Neural progenitor cell (in vitro differentiated cells): ENCODE data around the gene SNAPC5. TPM values are rescaled to one million over a fixed set of nuclear protein-coding genes. Genes with fewer than 3 reads are reported as not detected.

Experiments
- DNase-seq: peaks from one replicate; pipeline ENCODE4 v3.0.0-alpha.2; 2016; ENCODE audit warnings: low spot score
- H2AFZ ChIP-seq: fragments of 200-600 bp; sonication (generic); replicated peaks from 2 replicates; pipeline ENCODE4 v1.6.1; 2016; ENCODE audit warnings: antibody characterized with exemption
- H3F3A ChIP-seq: fragments of 200-600 bp; sonication (generic); 2 replicates; pipeline ENCODE4 v1.6.1; 2016; ENCODE audit warnings: antibody characterized with exemption, low read depth
- H3K27ac ChIP-seq: fragments of 200-600 bp; sonication (generic); 2 replicates; pipeline ENCODE4 v1.5.1; 2016; ENCODE audit warnings: mild to moderate bottlenecking
- H3K27me3 ChIP-seq: fragments of 200-600 bp; sonication (generic); 2 replicates; pipeline ENCODE4 v1.6.1; 2016; ENCODE audit warnings: mild to moderate bottlenecking, moderate library complexity
- H3K36me3 ChIP-seq: fragments of 200-600 bp; sonication (generic); 2 replicates; pipeline ENCODE4 v1.5.1; 2016
- H3K4me1 ChIP-seq: fragments of 200-600 bp; sonication (generic); 2 replicates; pipeline ENCODE4 v1.6.1; 2016; ENCODE audit warnings: mixed run types
- H3K4me2 ChIP-seq: fragments of 200-600 bp; sonication (generic); 2 replicates; pipeline ENCODE4 v1.6.1; 2016
- H3K4me3 ChIP-seq: fragments of 200-600 bp; sonication (generic); 2 replicates; pipeline ENCODE4 v1.5.1; 2016
- H3K79me2 ChIP-seq: fragments of 200-600 bp; sonication (generic); 2 replicates; pipeline ENCODE4 v1.6.1; 2016; ENCODE audit warnings: low read depth
- H3K9ac ChIP-seq: fragments of 200-600 bp; sonication (generic); 2 replicates; pipeline ENCODE4 v1.6.1; 2016
- H3K9me3 ChIP-seq: fragments of 200-600 bp; sonication (generic); 2 replicates; pipeline ENCODE4 v1.5.1; 2016; ENCODE audit warnings: low read depth
- H4K20me1 ChIP-seq: fragments of 200-600 bp; sonication (generic); 2 replicates; pipeline ENCODE4 v1.6.1; 2016; ENCODE audit warnings: low read depth
- H3K27ac Mint-ChIP-seq: 3 replicates; pipeline ENCODE4 v1.8.0; 2021; ENCODE audit warnings: mixed read lengths
- H3K27me3 Mint-ChIP-seq: 2 replicates; pipeline ENCODE4 v1.8.0; 2022; ENCODE audit warnings: low read depth, mild to moderate bottlenecking, inconsistent platforms, moderate library complexity, mixed read lengths; ENCODE audit not compliant: insufficient read depth
- H3K36me3 Mint-ChIP-seq: 3 replicates; pipeline ENCODE4 v1.8.0; 2021; ENCODE audit warnings: mixed read lengths
- H3K4me1 Mint-ChIP-seq: 3 replicates; pipeline ENCODE4 v1.8.0; 2021; ENCODE audit warnings: mixed read lengths
- H3K4me3 Mint-ChIP-seq: 3 replicates; pipeline ENCODE4 v1.8.0; 2021; ENCODE audit warnings: mild to moderate bottlenecking, moderate library complexity, mixed read lengths
- H3K9me3 Mint-ChIP-seq: 3 replicates; pipeline ENCODE4 v1.8.0; 2020; ENCODE audit warnings: mixed read lengths
- EZH2 ChIP-seq: fragments of 200-600 bp; sonication (generic); IDR thresholded peaks from 2 replicates; pipeline ENCODE4 v1.6.1; 2017; ENCODE audit warnings: antibody characterized with exemption, mild to moderate bottlenecking, moderate library complexity
- EZH2phosphoT487 ChIP-seq: fragments of 200-600 bp; sonication (generic); IDR thresholded peaks from 2 replicates; pipeline ENCODE4 v1.6.1; 2017; ENCODE audit warnings: antibody characterized with exemption
- total RNA-seq: library from RNA; depleted of rRNA; stranded (reverse); fragments of >200 nt; gene quantifications from 2 replicates; pipeline ENCODE4 v1.2.3, GENCODE V29; 2015; ENCODE audit warnings: low replicate concordance
- TF ChIP-seq, protein P1 (sequence below): fragments of 200-600 bp; sonication (generic); IDR thresholded peaks from 2 replicates; pipeline ENCODE4 v1.5.1; 2017; ENCODE audit warnings: antibody characterized with exemption, mild to moderate bottlenecking

The SNAPC5 gene
- total RNA-seq, 1 donor from 2014 or later = 32.7 TPM

DNA sequence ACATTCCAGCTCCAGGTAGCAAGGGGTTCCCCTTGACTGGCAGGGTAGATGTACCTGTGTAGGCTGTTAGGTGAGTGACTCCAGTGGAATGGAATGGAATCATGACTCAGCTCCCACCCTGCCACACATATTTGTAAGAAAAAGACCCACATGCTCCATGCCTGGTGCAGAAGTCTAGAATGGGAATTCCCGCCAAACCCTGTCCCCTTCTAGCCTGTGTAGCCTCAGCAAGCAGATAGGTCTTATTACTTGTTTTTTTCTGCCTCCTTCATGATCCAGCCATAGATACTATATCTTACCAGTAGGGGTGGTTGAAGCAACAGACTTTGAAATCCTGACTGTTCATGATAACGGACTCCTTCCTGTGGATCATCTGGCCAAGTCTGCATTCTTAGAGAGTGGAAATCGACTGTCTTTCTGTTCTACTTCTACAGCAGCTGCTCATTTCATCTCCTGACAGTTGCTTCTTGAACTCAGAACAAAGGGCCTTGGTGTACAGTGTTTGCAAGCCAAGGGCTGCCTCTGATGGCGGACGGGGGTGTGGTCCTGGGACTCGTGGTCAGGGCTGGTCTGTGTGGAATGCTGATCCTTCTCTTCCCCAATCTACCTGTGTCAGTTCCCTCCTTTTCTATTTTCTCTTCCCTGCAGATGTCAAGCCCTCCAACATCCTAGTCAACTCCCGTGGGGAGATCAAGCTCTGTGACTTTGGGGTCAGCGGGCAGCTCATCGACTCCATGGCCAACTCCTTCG is 16.3 kb downstream of the SNAPC5 start:
- H3K4me3 ChIP-seq = no peak overlapping the region
- H2AFZ ChIP-seq = no peak overlapping the region
- peaks cover 2% of the 10 kb centered on the region for H3K4me1 Mint-ChIP-seq
- no peaks in the 10 kb centered on the region for H3K36me3 ChIP-seq
- H3K9ac ChIP-seq = no peak overlapping the region
- no peak for DNase-seq
- no peaks in the 10 kb centered on the region for H3K79me2 ChIP-seq
- H3K9me3 ChIP-seq = no peaks in the 10 kb centered on the region
- no peak overlapping the region for H3K4me2 ChIP-seq
- no peak overlapping the region for H3K4me3 Mint-ChIP-seq
- TF ChIP-seq, protein P1, sequence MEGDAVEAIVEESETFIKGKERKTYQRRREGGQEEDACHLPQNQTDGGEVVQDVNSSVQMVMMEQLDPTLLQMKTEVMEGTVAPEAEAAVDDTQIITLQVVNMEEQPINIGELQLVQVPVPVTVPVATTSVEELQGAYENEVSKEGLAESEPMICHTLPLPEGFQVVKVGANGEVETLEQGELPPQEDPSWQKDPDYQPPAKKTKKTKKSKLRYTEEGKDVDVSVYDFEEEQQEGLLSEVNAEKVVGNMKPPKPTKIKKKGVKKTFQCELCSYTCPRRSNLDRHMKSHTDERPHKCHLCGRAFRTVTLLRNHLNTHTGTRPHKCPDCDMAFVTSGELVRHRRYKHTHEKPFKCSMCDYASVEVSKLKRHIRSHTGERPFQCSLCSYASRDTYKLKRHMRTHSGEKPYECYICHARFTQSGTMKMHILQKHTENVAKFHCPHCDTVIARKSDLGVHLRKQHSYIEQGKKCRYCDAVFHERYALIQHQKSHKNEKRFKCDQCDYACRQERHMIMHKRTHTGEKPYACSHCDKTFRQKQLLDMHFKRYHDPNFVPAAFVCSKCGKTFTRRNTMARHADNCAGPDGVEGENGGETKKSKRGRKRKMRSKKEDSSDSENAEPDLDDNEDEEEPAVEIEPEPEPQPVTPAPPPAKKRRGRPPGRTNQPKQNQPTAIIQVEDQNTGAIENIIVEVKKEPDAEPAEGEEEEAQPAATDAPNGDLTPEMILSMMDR = no peak
- TF ChIP-seq EZH2phosphoT487 (no peak), EZH2 (no peak)
- H3K4me1 ChIP-seq = peaks cover 1% of the 10 kb centered on the region
- peaks cover 13% of the 10 kb centered on the region for H4K20me1 ChIP-seq
- H3K9me3 Mint-ChIP-seq = no peaks in the 10 kb centered on the region
- no peaks in the 10 kb centered on the region for H3F3A ChIP-seq
- H3K27me3 Mint-ChIP-seq = peaks cover 5% of the 10 kb centered on the region
- peaks cover 18% of the 10 kb centered on the region for H3K36me3 Mint-ChIP-seq
- H3K27me3 ChIP-seq = no peaks in the 10 kb centered on the region
- no peak overlapping the region for H3K27ac ChIP-seq
- no peak overlapping the region for H3K27ac Mint-ChIP-seq

DNA sequence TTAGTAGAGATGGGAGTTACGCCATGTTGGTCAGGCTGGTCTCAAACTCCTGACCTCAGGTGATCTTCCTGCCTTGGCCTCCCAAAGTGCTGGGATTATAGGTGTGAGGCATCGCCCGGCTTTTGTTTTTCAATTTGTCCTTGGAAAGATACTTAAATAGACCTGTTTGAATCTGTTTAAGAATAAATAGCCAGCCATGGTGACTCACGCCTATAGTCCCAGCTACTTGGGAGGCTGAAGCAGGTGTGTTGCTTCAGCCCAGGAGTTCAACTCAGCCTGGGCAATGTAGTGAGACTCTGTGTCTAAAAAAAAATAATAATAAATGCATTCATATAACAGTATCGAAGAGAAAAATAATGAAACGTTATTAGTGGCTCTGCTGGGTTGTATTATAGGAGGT is 17.3 kb downstream of the SNAPC5 start:
- no peaks in the 10 kb centered on the region for H3K36me3 ChIP-seq
- peaks cover 5% of the 10 kb centered on the region for H3K27me3 Mint-ChIP-seq

DNA sequence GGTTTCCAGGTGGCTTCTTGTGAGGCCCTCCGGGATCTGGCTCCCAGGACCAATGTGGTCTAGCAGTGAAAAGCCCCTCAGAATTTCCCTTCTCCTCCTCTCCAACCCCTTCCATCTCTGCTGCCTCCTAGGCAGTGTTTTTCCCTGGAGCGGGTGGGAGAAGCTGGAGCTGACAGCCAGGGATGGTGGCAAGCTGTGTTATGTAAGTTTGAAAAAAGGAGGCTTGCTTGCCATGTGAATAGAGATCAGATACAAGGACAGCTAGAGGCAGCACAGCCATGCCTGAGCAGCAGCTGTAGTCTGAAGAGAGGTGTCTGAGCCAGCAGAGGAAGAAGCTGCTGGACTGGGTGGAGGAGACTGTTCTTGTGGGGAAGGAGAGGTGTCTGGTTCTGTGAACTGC is 20.6 kb downstream of the SNAPC5 start:
- DNase-seq = no peak
- no peaks in the 10 kb centered on the region for H3K9me3 ChIP-seq
- no peak overlapping the region for H3K4me3 Mint-ChIP-seq

More for the DNA sequence above, 17.3 kb downstream of the SNAPC5 start:
- no peak for DNase-seq
- H2AFZ ChIP-seq = no peak overlapping the region
- no peak overlapping the region for H3K4me2 ChIP-seq
- no peak overlapping the region for H3K9ac ChIP-seq
- no peaks in the 10 kb centered on the region for H3K27me3 ChIP-seq
- Mint-ChIP-seq H3K9me3 (no peaks in the 10 kb centered on the region), H3K4me1 (peaks cover 2% of the 10 kb centered on the region), H3K36me3 (peaks cover 18% of the 10 kb centered on the region), H3K27ac (no peak overlapping the region), H3K4me3 (no peak overlapping the region)
- H3F3A ChIP-seq = no peaks in the 10 kb centered on the region
- TF ChIP-seq EZH2 = no peak
- TF ChIP-seq, protein P1 = no peak
- no peak for TF ChIP-seq EZH2phosphoT487
- H4K20me1 ChIP-seq = peaks cover 17% of the 10 kb centered on the region
- no peak overlapping the region for H3K27ac ChIP-seq
- H3K79me2 ChIP-seq = peaks cover 6% of the 10 kb centered on the region
- peaks cover 11% of the 10 kb centered on the region for H3K4me1 ChIP-seq
- H3K9me3 ChIP-seq = no peaks in the 10 kb centered on the region
- no peak overlapping the region for H3K4me3 ChIP-seq

More for the DNA sequence above, 20.6 kb downstream of the SNAPC5 start:
- Histone ChIP-seq H3K9ac (no peak overlapping the region), H3K79me2 (peaks cover 10% of the 10 kb centered on the region), H3K27ac (no peak overlapping the region), H3K36me3 (no peaks in the 10 kb centered on the region), H3F3A (peaks cover 13% of the 10 kb centered on the region), H3K27me3 (no peaks in the 10 kb centered on the region), H2AFZ (no peak overlapping the region), H3K4me3 (no peak overlapping the region), H4K20me1 (peaks cover 33% of the 10 kb centered on the region), H3K4me1 (peaks cover 35% of the 10 kb centered on the region), H3K4me2 (no peak overlapping the region)
- Mint-ChIP-seq H3K36me3 (peaks cover 10% of the 10 kb centered on the region), H3K27ac (peak overlapping the region; percentile 25), H3K9me3 (no peaks in the 10 kb centered on the region), H3K27me3 (peaks cover 5% of the 10 kb centered on the region), H3K4me1 (peaks cover 24% of the 10 kb centered on the region)
- TF ChIP-seq, protein P1 = no peak
- TF ChIP-seq EZH2 (no peak), EZH2phosphoT487 (no peak)
